ENCODE measurements around the gene HIGD1C. TPM values are rescaled to one million over a fixed set of nuclear protein-coding genes. Genes with fewer than 3 reads are reported as not detected.
"Not testable (repeated sequence)": the region's sequence is repeated elsewhere in the genome, so short reads cannot be mapped to it uniquely, and the experiment has no call there.

The HIGD1C gene
- total RNA-seq, 4 donors from 2014 or later, result not detected

DNA sequence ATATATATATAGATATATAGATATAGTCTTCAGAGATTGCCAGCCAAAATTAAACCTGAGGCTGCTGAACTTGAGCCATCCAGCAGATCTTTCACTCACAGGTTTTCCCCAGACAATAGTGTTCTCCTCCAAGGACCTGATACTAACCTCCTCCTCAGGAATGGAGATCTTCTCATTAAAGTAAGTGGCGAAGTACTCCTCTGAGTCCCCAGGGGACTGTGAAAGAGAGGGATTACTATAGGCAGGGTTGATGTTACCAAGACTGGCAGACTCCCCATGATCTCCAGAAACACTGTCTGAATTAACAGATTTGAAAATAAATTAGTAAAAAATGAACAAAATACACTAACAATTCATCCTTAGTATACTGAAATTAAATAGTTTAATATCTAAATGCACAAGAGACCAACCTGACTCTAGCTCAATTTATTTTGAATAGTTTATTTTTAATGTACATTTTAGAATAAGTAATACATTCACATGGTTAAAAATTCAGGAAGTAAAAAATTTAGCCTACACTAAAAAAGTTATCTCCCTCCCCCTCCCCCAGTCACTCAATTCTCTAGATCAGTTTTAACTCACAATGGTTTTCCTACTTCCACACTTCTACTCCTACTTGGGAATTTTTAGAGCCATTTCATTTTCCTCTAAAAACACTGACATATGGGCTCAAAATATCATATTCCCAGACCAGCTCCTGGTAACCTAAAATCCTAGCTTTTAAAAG lies 56.1 kb downstream of the HIGD1C start:
- TF ChIP-seq EP300 (IDR thresholded peaks at IDR 0.05) (no peak), POLR2A (IDR thresholded peaks at IDR 0.05) (no peak), CTCF (IDR thresholded peaks at IDR 0.05) (no peak)
- DNase-seq (ENCODE audit: low spot score in 2 of 2), result no peak
- WGBS, 2 donors, result 90 to 93% methylated on average over 1 of the region's 1 CpG
- no peaks in the 10 kb centered on the region for H3K27me3 ChIP-seq
- peaks cover 0 to 44% (median 8%) of the 10 kb centered on the region in 3 donors for H3K36me3 ChIP-seq
- H3K27ac ChIP-seq, result peak overlapping the region; percentile 59 to 87 (median 72)
- H3K4me3 ChIP-seq, result peak overlapping the region in 1 of 4 donors; percentile 22
- peaks cover 0 to 42% (median 10%) of the 10 kb centered on the region in 4 donors for H3K4me1 ChIP-seq
- no peaks in the 10 kb centered on the region for H3K9me3 ChIP-seq

- 45 to 54% methylated on average over 8 of the region's 8 CpGs for WGBS, 2 donors
- peak; percentile 28 to 72 for DNase-seq (ENCODE audit: low spot score in 2 of 2)
- Histone ChIP-seq H3K4me3 (peak overlapping the region in 1 of 4 donors; percentile 22), H3K36me3 (peaks cover 0 to 40% (median 8%) of the 10 kb centered on the region in 3 donors), H3K27me3 (no peaks in the 10 kb centered on the region), H3K27ac (peak overlapping the region; percentile 59 to 87 (median 72)), H3K9me3 (no peaks in the 10 kb centered on the region), H3K4me1 (peaks cover 0 to 44% (median 12%) of the 10 kb centered on the region in 4 donors)
- TF ChIP-seq CTCF (IDR thresholded peaks at IDR 0.05) (no peak), EP300 (IDR thresholded peaks at IDR 0.05) (peak; percentile 48 to 88), POLR2A (IDR thresholded peaks at IDR 0.05) (peak; percentile 10 to 32)
These were observed 56.7 kb downstream of the HIGD1C start for GRCh38 chr12:51009056-51009440.

DNA sequence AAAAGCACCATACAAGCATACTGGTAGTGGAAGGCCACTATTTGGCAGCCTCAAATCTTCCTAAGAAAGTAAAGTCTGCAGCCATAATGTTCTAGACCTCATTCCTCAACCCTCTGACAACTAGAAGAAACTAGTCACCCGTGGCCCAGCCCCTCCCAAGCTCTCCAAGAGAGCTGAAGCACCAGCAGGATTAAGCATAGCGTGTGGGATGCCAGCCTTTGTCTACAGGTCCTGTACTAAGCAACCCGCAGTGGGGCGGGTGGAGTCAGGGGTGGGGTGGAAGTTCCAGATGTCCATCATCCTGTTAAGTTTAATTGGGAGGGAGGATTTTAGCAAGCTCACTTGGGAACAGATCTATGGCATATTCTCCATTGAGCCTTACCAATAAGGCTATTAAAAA lies 59.6 kb downstream of the HIGD1C start:
- DNase-seq (ENCODE audit: low spot score in 2 of 2), result no peak
- H3K27ac ChIP-seq, result peak overlapping the region in 1 of 4 donors; percentile 13
- no peaks in the 10 kb centered on the region for H3K9me3 ChIP-seq
- H3K36me3 ChIP-seq, result peaks cover 0 to 11% (median 0%) of the 10 kb centered on the region in 3 donors
- no peaks in the 10 kb centered on the region for H3K27me3 ChIP-seq
- no peak for TF ChIP-seq EP300 (IDR thresholded peaks at IDR 0.05)
- TF ChIP-seq CTCF (IDR thresholded peaks at IDR 0.05), result no peak
- TF ChIP-seq POLR2A (IDR thresholded peaks at IDR 0.05), result no peak
- peaks cover 0 to 44% (median 12%) of the 10 kb centered on the region in 4 donors for H3K4me1 ChIP-seq
- no peak overlapping the region for H3K4me3 ChIP-seq
- 71 to 73% methylated on average over 4 of the region's 4 CpGs for WGBS, 2 donors

DNA sequence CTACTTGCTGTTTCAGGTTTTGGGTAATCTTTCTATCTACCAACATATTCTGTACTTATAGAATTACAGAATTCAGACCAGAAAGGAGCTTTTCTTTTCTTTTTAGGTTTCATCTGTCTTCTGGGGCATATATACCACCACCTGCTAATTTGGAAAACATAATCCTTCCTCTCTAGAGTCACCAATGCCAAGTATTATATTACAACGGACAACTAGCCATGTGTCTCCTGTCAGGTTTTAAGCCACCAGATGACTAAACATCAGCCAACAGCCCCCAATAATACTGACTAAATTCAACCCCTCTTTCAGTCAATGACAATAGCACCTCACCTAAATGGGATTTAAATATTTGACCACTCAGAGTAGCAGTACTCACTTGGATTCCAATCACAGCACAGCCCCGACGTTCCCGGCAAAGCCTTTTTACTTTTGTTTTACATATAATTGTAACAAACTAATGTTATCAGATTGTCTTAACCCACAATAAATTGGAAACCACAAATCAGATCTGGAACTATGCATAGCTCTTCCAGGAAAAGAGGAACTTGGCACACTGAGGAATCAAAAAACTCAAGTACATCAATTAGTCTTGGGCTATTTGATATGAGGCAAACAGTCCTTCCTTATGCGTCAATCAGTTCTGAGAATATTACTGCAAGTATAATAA lies 60.4 kb downstream of the HIGD1C start:
- TF ChIP-seq POLR2A (IDR thresholded peaks at IDR 0.05) (no peak), CTCF (IDR thresholded peaks at IDR 0.05) (no peak), EP300 (IDR thresholded peaks at IDR 0.05) (no peak)
- DNase-seq (ENCODE audit: low spot score in 2 of 2), result no peak
- H3K36me3 ChIP-seq, result peaks cover 0 to 3% (median 0%) of the 10 kb centered on the region in 3 donors
- H3K9me3 ChIP-seq, result no peaks in the 10 kb centered on the region
- WGBS, 2 donors, result 79 to 83% methylated on average over 5 of the region's 5 CpGs
- peaks cover 0 to 44% (median 12%) of the 10 kb centered on the region in 4 donors for H3K4me1 ChIP-seq
- no peak overlapping the region for H3K4me3 ChIP-seq
- no peak overlapping the region for H3K27ac ChIP-seq
- no peaks in the 10 kb centered on the region for H3K27me3 ChIP-seq

DNA sequence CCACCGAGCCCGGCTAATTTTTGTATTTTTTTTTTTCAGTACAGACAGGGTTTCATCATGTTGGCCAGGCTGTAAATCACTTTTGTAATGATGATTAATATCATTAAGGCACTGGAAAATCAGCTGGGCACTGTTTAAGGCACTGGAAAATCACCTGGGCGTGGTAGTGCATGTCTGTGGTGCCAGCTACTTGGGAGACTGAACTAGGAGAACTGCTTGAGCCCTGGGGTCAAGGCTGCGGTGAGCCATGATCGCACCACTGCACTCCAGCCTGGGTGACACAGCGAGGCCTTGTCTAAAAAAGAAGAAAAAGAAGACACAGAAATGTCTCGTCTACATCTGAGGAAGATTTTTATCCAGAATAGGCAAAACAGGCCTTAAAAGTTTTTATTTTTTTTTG lies 61.1 kb downstream of the HIGD1C start:
- 90 to 92% methylated on average over 7 of the region's 7 CpGs for WGBS, 2 donors
- no peak for DNase-seq (ENCODE audit: low spot score in 2 of 2)
- no peak overlapping the region for H3K4me3 ChIP-seq
- peaks cover 0 to 45% (median 12%) of the 10 kb centered on the region in 4 donors for H3K4me1 ChIP-seq
- H3K36me3 ChIP-seq, result no peaks in the 10 kb centered on the region
- TF ChIP-seq EP300 (IDR thresholded peaks at IDR 0.05), result no peak
- TF ChIP-seq POLR2A (IDR thresholded peaks at IDR 0.05), result no peak
- no peak for TF ChIP-seq CTCF (IDR thresholded peaks at IDR 0.05)
- no peaks in the 10 kb centered on the region for H3K9me3 ChIP-seq
- no peaks in the 10 kb centered on the region for H3K27me3 ChIP-seq
- H3K27ac ChIP-seq, result no peak overlapping the region

DNA sequence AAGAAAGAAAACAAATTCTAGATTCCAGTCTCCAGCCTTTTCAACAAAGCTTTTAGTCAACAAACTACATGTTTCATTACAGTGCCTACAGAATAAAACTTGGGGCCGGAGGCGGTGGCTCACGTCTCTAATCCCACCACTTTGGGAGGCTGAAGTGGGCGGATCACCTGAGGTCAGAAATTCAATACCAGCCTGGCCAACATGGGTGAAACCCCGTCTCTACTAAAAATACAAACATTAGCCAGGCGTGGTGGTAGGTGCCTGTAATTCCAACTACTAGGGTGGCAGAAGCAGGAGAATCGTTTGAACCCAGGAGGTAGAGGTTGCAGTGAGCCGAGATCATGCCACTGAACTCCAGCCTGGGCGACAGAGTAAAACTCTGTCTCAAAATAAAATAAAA lies 62.1 kb downstream of the HIGD1C start:
- not testable (repeated sequence) for H3K4me3 ChIP-seq; H3K9me3 ChIP-seq; DNase-seq (ENCODE audit: low spot score in 2 of 2); H3K27ac ChIP-seq; H3K27me3 ChIP-seq; H3K36me3 ChIP-seq
- WGBS, 2 donors, result 56 to 64% methylated on average over 9 of the region's 9 CpGs
- H3K4me1 ChIP-seq, result peaks cover 0 to 46% (median 9%) of the 10 kb centered on the region in 4 donors
